Upper lobe of left lung (tissue), 6 donors: Measurements from ENCODE around the gene TUBGCP6. TPM values are rescaled to one million over a fixed set of nuclear protein-coding genes. Genes with fewer than 3 reads are reported as not detected.

Experiments used
- ATAC-seq, 2 donors: fragments of 200-7000 bp; cut with Tn5 transposase; one replicate each; pipeline ENCODE4 v1.9.1; 2022; ENCODE audit warnings: mild to moderate bottlenecking in 2 of 2, moderate library complexity in 2 of 2; ENCODE audit not compliant: low FRiP score in 2 of 2
- DNase-seq, 2 donors: peaks; one replicate each; pipeline ENCODE4 v3.0.0-alpha.2; 2019 to 2020
- H3K27ac ChIP-seq, 4 donors: fragments of 200-600 bp; sonication (generic); one replicate each; pipeline ENCODE4 v1.5.1; 2016 to 2019
- H3K27me3 ChIP-seq, 4 donors: fragments of 200-600 bp; sonication (generic); one replicate each; pipeline ENCODE4 v1.5.1; 2017 to 2019
- H3K36me3 ChIP-seq, 4 donors: fragments of 200-600 bp; sonication (generic); one replicate each; pipeline ENCODE4 v1.5.1; 2016 to 2019
- H3K4me1 ChIP-seq, 4 donors: fragments of 200-600 bp; sonication (generic); one replicate each; pipeline ENCODE4 v1.5.1; 2018 to 2019
- H3K4me3 ChIP-seq, 4 donors: fragments of 200-600 bp; sonication (generic); one replicate each; pipeline ENCODE4 v1.5.1; 2017 to 2019; ENCODE audit warnings: mild to moderate bottlenecking in 2 of 4, moderate library complexity in 1 of 4
- H3K9me3 ChIP-seq, 4 donors: fragments of 200-600 bp; sonication (generic); one replicate each; pipeline ENCODE4 v1.5.1; 2018 to 2019
- EP300 ChIP-seq, 4 donors: sonication (generic); formaldehyde crosslinking; IDR thresholded peaks; one replicate each; pipeline ENCODE4 v1.5.1; 2017; ENCODE audit warnings: antibody characterized with exemption in 4 of 4, control low read depth in 2 of 4
- POLR2A ChIP-seq, 4 donors: fragments of 450-650 bp; IDR thresholded peaks; one replicate each; pipeline ENCODE4 v1.5.1; 2016 to 2017; ENCODE audit warnings: antibody characterized with exemption in 4 of 4, mild to moderate bottlenecking in 2 of 4
- POLR2AphosphoS5 ChIP-seq, 2 donors: sonication (generic); formaldehyde crosslinking; IDR thresholded peaks; one replicate each; pipeline ENCODE4 v1.5.1; 2017; ENCODE audit warnings: antibody characterized with exemption in 2 of 2
- WGBS, 2 donors: methylation state at CpG; one replicate each; pipeline ENCODE4 v1.1.5; 2017 to 2018; 5-methylcytosine and 5-hydroxymethylcytosine counted together
- total RNA-seq, 6 donors: library from RNA; depleted of rRNA in 4 of 6; stranded (reverse); fragments of >200 nt in 4 of 6; gene quantifications; one replicate each; pipeline versions ENCODE4 v1.1.0 to v1.2.1, GENCODE V29; 2016 to 2021
- TF ChIP-seq, protein P1 (sequence below), 6 experiments: fragments of 450-650 bp in 4 of 6; fragments of 200-600 bp in 2 of 6; sonication (generic) in 2 of 6; IDR thresholded peaks; one replicate each; pipeline ENCODE4 v1.5.1; 2016 to 2019; ENCODE audit warnings: antibody characterized with exemption in 6 of 6
- donor health status: DM: no; HTN: no; CAD: no; lungs with moderate emphysema.
- donor health status: DM: no; HTN: yes; CAD: no; lungs with severe emphysema.

TUBGCP6 gene
- total RNA-seq, 6 donors from 2014 or later: 43.2 to 216 (median 52.4) TPM

GRCh38 chr22:50272044-50272802 lies 27.4 kb upstream of the TUBGCP6 start:
- peak overlapping the region in 2 of 4 donors; percentile 42 to 83 for H3K27ac ChIP-seq
- 46 to 48% methylated on average over 12 to 26 of the region's 26 CpGs for whole genome bisulfite sequencing, 2 donors
- peaks cover 9 to 27% (median 23%) of the 10 kb centered on the region in 4 donors for H3K36me3 ChIP-seq
- peaks cover 0 to 10% (median 2%) of the 10 kb centered on the region in 4 donors for H3K27me3 ChIP-seq
- TF ChIP-seq, protein P1, sequence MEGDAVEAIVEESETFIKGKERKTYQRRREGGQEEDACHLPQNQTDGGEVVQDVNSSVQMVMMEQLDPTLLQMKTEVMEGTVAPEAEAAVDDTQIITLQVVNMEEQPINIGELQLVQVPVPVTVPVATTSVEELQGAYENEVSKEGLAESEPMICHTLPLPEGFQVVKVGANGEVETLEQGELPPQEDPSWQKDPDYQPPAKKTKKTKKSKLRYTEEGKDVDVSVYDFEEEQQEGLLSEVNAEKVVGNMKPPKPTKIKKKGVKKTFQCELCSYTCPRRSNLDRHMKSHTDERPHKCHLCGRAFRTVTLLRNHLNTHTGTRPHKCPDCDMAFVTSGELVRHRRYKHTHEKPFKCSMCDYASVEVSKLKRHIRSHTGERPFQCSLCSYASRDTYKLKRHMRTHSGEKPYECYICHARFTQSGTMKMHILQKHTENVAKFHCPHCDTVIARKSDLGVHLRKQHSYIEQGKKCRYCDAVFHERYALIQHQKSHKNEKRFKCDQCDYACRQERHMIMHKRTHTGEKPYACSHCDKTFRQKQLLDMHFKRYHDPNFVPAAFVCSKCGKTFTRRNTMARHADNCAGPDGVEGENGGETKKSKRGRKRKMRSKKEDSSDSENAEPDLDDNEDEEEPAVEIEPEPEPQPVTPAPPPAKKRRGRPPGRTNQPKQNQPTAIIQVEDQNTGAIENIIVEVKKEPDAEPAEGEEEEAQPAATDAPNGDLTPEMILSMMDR (IDR thresholded peaks at IDR 0.05): peak in 1 of 6 experiments; percentile 8
- TF ChIP-seq EP300 (IDR thresholded peaks at IDR 0.05): no peak
- H3K4me1 ChIP-seq: peaks cover 47 to 73% (median 52%) of the 10 kb centered on the region in 4 donors
- no peak for DNase-seq
- H3K4me3 ChIP-seq: peak overlapping the region in 3 of 4 donors; percentile 46 to 65 (median 61)
- H3K9me3 ChIP-seq: no peaks in the 10 kb centered on the region
- ATAC-seq: no peak

- WGBS, 2 donors: 1 to 3% methylated on average over 16 to 33 of the region's 45 CpGs
- no peaks in the 10 kb centered on the region for H3K9me3 ChIP-seq
- peaks cover 50 to 75% (median 55%) of the 10 kb centered on the region in 4 donors for H3K4me1 ChIP-seq
- DNase-seq (peak; percentile 57 to 95), ATAC-seq (peak; percentile 4 to 56)
- TF ChIP-seq POLR2A (IDR thresholded peaks at IDR 0.05): no peak
- TF ChIP-seq, protein P1 (IDR thresholded peaks at IDR 0.05): peak in 3 of 6 experiments; percentile 26 to 46 (median 42)
- H3K27ac ChIP-seq: peak overlapping the region in 3 of 4 donors; percentile 11 to 83 (median 42)
- H3K4me3 ChIP-seq: peak overlapping the region; percentile 0 to 65 (median 54)
- peaks cover 6 to 20% (median 18%) of the 10 kb centered on the region in 4 donors for H3K36me3 ChIP-seq
- H3K27me3 ChIP-seq: peaks cover 0 to 10% (median 2%) of the 10 kb centered on the region in 4 donors
Observed at GRCh38 chr22:50271519-50271970, 26.7 kb upstream of the TUBGCP6 start.

DNA sequence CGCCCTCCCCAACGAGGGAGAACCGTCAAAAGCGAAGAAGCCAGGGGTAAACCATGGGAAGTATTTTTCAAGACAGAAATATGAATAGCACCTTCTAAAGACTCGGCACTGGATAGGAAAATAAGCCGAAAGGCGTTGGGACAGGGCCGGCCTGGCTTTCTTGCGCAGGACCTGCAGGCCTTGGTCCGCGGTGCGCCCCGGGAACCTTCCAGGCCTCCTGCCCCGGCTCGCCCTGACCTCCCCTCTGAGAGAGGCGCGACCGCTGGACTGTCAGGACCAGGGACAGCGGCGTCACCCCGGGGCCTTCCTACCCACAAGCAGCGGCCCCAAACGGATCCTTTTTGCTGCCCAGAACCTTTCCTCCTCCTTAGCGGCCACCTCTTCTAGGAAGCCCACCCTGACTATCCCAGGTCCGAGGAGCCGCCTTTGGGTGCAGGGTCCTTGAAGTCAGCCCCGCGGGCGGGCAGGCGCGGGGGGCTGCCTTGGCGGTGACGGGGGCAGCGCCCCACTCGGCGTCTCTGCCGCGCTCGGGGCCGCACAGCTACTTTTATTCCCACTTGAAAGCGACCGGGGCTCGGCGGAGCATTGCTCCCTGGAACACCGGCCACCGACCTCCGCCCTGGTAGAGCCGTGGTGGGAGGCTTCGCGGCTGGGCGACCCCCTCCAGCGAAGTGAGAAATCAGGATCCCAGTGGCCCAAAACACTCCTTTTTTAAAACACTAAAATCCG lies 26.0 kb upstream of the TUBGCP6 start:
- DNase-seq: peak; percentile 76 to 93
- H3K4me3 ChIP-seq: peak overlapping the region; percentile 0 to 65 (median 54)
- H3K27ac ChIP-seq: peak overlapping the region; percentile 54 to 83 (median 70)
- H3K4me1 ChIP-seq: peaks cover 50 to 68% (median 55%) of the 10 kb centered on the region in 4 donors
- H3K36me3 ChIP-seq: peaks cover 3 to 13% (median 11%) of the 10 kb centered on the region in 4 donors
- 1 to 2% methylated on average over 29 to 32 of the region's 53 CpGs for WGBS, 2 donors
- H3K9me3 ChIP-seq: no peaks in the 10 kb centered on the region
- ATAC-seq: peak; percentile 66 to 77
- H3K27me3 ChIP-seq: peaks cover 0 to 10% (median 2%) of the 10 kb centered on the region in 4 donors
- TF ChIP-seq POLR2AphosphoS5 (IDR thresholded peaks at IDR 0.05): peak in 1 of 2 donors; percentile 6
- no peak for TF ChIP-seq EP300 (IDR thresholded peaks at IDR 0.05)
- TF ChIP-seq, protein P1 (IDR thresholded peaks at IDR 0.05): no peak
- no peak for TF ChIP-seq POLR2A (IDR thresholded peaks at IDR 0.05)

GRCh38 chr22:50269970-50270665 lies 25.3 kb upstream of the TUBGCP6 start, which contains the start of gene MAPK11:
TSS of gene MAPK11 (minus strand) at chr22:50270380. CDS start at chr22:50270292, 88 bp downstream.
- Histone ChIP-seq H3K36me3 (peaks cover 0 to 6% (median 4%) of the 10 kb centered on the region in 4 donors), H3K4me3 (peak within 1 kb of the TSS; percentile 38 to 65 (median 54)), H3K27ac (peak within 1 kb of the TSS; percentile 54 to 83 (median 73)), H3K27me3 (peaks cover 0 to 10% (median 2%) of the 10 kb centered on the region in 4 donors), H3K4me1 (peaks cover 50 to 63% (median 54%) of the 10 kb centered on the region in 4 donors), H3K9me3 (no peaks in the 10 kb centered on the region)
- DNase-seq (peak; percentile 39 to 92), ATAC-seq (peak in 1 of 2 donors; percentile 47)
- peak in 1 of 4 donors; percentile 6 for TF ChIP-seq POLR2A (IDR thresholded peaks at IDR 0.05)
- TF ChIP-seq EP300 (IDR thresholded peaks at IDR 0.05): no peak
- TF ChIP-seq, protein P1 (IDR thresholded peaks at IDR 0.05): no peak
- 0 to 1% methylated on average over 11 to 15 of the region's 92 CpGs for WGBS, 2 donors
